ENCODE results near the gene NMNAT3. TPM values are rescaled to one million over a fixed set of nuclear protein-coding genes. Genes with fewer than 3 reads are reported as not detected.

The NMNAT3 gene
- total RNA-seq, 1 experiment from 2014 or later = 1.3 TPM

- Histone ChIP-seq H3K56ac (ENCODE audit: insufficient read length, low read depth, low read length) (no peak overlapping the region), H4K8ac (replicated peaks; ENCODE audit: insufficient read length, low read depth, low read length) (no peak overlapping the region), H3T11ph (ENCODE audit: low read length) (no peak overlapping the region), H4K20me1 (ENCODE audit: control insufficient read depth, insufficient read depth, insufficient read length) (no peaks in the 10 kb centered on the region), H3K23me2 (ENCODE audit: insufficient read length, low read depth, low read length, poor library complexity, severe bottlenecking) (no peaks in the 10 kb centered on the region), H4K91ac (ENCODE audit: insufficient read length, low read depth, low read length) (no peak overlapping the region), H3K14ac (ENCODE audit: insufficient read depth, low read length) (no peak overlapping the region), H2BK20ac (ENCODE audit: low read depth, low read length, poor library complexity, severe bottlenecking) (no peak overlapping the region), H3K4me1 (ENCODE audit: insufficient read depth, low read length) (no peaks in the 10 kb centered on the region), H3K9ac (ENCODE audit: extremely low read depth, insufficient read length, low read length) (no peak overlapping the region), H3K27ac (ENCODE audit: insufficient read length, low read depth, low read length) (no peak overlapping the region), H3K4ac (ENCODE audit: low read depth, low read length) (no peak overlapping the region), H2BK12ac (ENCODE audit: insufficient read length, low read depth, low read length) (no peak overlapping the region), H3K9me3 (ENCODE audit: control insufficient read depth, low read depth, low read length) (no peaks in the 10 kb centered on the region), H3K18ac (ENCODE audit: insufficient read length, low read depth, low read length) (no peak overlapping the region), H3K4me2 (ENCODE audit: insufficient read depth, insufficient read length, low read length) (no peak overlapping the region), H3K23ac (ENCODE audit: insufficient read length, low read depth, low read length) (no peak overlapping the region), H2BK15ac (ENCODE audit: low read depth, low read length) (no peak overlapping the region), H3K79me1 (ENCODE audit: insufficient read depth, low read depth, low read length, poor library complexity, severe bottlenecking) (no peaks in the 10 kb centered on the region), H2AFZ (ENCODE audit: low read length) (no peak overlapping the region), H3K27me3 (ENCODE audit: insufficient read depth, low read length) (no peaks in the 10 kb centered on the region), H4K5ac (ENCODE audit: insufficient read length, low read depth, low read length) (peak overlapping the region; percentile 14), H2BK120ac (ENCODE audit: low read depth, low read length, poor library complexity, severe bottlenecking) (no peak overlapping the region), H2BK5ac (ENCODE audit: insufficient read length, low read length) (no peak overlapping the region), H2AK5ac (ENCODE audit: insufficient read length, low read length) (no peak overlapping the region), H3K79me2 (ENCODE audit: insufficient read depth, low read length) (no peaks in the 10 kb centered on the region)
- no CpG with 5 or more reads among the region's 2 CpGs for whole genome bisulfite sequencing (ENCODE audit: extremely low coverage, insufficient read length, low lambda C conversion rate)
- no peak for DNase-seq
- Mint-ChIP-seq H3K4me3 (no peak overlapping the region), H3K27me3 (ENCODE audit: low read depth) (no peaks in the 10 kb centered on the region), H3K27ac (no peak overlapping the region), H3K9me3 (no peaks in the 10 kb centered on the region), H3K36me3 (ENCODE audit: insufficient read depth in 1 of 3, low read depth in 3 of 3) (no peaks in the 10 kb centered on the region; a peak in 1 of 7 replicates), H3K4me1 (no peaks in the 10 kb centered on the region)
- TF ChIP-seq, protein P1, sequence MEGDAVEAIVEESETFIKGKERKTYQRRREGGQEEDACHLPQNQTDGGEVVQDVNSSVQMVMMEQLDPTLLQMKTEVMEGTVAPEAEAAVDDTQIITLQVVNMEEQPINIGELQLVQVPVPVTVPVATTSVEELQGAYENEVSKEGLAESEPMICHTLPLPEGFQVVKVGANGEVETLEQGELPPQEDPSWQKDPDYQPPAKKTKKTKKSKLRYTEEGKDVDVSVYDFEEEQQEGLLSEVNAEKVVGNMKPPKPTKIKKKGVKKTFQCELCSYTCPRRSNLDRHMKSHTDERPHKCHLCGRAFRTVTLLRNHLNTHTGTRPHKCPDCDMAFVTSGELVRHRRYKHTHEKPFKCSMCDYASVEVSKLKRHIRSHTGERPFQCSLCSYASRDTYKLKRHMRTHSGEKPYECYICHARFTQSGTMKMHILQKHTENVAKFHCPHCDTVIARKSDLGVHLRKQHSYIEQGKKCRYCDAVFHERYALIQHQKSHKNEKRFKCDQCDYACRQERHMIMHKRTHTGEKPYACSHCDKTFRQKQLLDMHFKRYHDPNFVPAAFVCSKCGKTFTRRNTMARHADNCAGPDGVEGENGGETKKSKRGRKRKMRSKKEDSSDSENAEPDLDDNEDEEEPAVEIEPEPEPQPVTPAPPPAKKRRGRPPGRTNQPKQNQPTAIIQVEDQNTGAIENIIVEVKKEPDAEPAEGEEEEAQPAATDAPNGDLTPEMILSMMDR (conservative IDR thresholded peaks at IDR 0.05) = no peak
These were observed 39.3 kb downstream of the NMNAT3 start for GRCh38 chr3:139638518-139638917.
